Chondrocyte (in vitro differentiated cells): Measurements from ENCODE around the gene RERE. TPM values are rescaled to one million over a fixed set of nuclear protein-coding genes. Genes with fewer than 3 reads are reported as not detected.

Source experiments
- DNase-seq: peaks from one replicate; pipeline ENCODE4 v3.0.0; 2021; ENCODE audit warnings: mixed read lengths, low spot score
- H3K27ac Mint-ChIP-seq: one replicate; pipeline ENCODE4 v1.8.0; 2021; ENCODE audit warnings: mild to moderate bottlenecking, moderate library complexity, mixed read lengths; ENCODE audit not compliant: unreplicated experiment
- H3K27me3 Mint-ChIP-seq: 2 replicates; pipeline ENCODE4 v1.8.0; 2021; ENCODE audit warnings: low read depth, mixed read lengths
- H3K36me3 Mint-ChIP-seq: 2 replicates; pipeline ENCODE4 v1.8.0; 2021; ENCODE audit warnings: low read depth, mixed read lengths
- H3K4me1 Mint-ChIP-seq: 2 replicates; pipeline ENCODE4 v1.8.0; 2021; ENCODE audit warnings: low read depth, mild to moderate bottlenecking, mixed read lengths
- H3K4me3 Mint-ChIP-seq: one replicate; pipeline ENCODE4 v1.8.0; 2021; ENCODE audit warnings: mild to moderate bottlenecking, moderate library complexity, mixed read lengths; ENCODE audit not compliant: unreplicated experiment
- H3K9me3 Mint-ChIP-seq: 2 replicates; pipeline ENCODE4 v1.8.0; 2021; ENCODE audit warnings: low read depth, mixed read lengths
- CTCF ChIP-seq: fragments of 200-600 bp; sonication (generic); IDR thresholded peaks from 2 replicates; pipeline ENCODE4 v1.5.0; 2021; ENCODE audit warnings: antibody characterized with exemption, mild to moderate bottlenecking, moderate library complexity
- total RNA-seq: library from RNA; stranded (reverse); gene quantifications from 3 replicates; pipeline ENCODE4 v1.2.1, GENCODE V29; 2021

Gene RERE
- total RNA-seq, 1 donor from 2014 or later = 64.9 TPM

GRCh38 chr1:8314346-8315280, 502.8 kb downstream of the RERE start:
- DNase-seq = no peak

GRCh38 chr1:8313231-8313630, 504.2 kb downstream of the RERE start:
- Mint-ChIP-seq H3K4me3 (no peak overlapping the region), H3K9me3 (peaks cover 10% of the 10 kb centered on the region), H3K36me3 (no peaks in the 10 kb centered on the region), H3K27ac (no peak overlapping the region), H3K4me1 (peaks cover 23% of the 10 kb centered on the region), H3K27me3 (no peaks in the 10 kb centered on the region)
- no peak for DNase-seq
- TF ChIP-seq CTCF = no peak

More at GRCh38 chr1:8314346-8315280, 502.8 kb downstream of the RERE start:
- Mint-ChIP-seq H3K27ac (peak overlapping the region; percentile 8), H3K4me3 (no peak overlapping the region), H3K9me3 (peaks cover 10% of the 10 kb centered on the region), H3K36me3 (no peaks in the 10 kb centered on the region), H3K4me1 (peaks cover 28% of the 10 kb centered on the region), H3K27me3 (no peaks in the 10 kb centered on the region)
- peak; percentile 95 for TF ChIP-seq CTCF

- no peak for DNase-seq
- peaks cover 21% of the 10 kb centered on the region for H3K4me1 Mint-ChIP-seq
- H3K9me3 Mint-ChIP-seq = peaks cover 10% of the 10 kb centered on the region
- no peak overlapping the region for H3K27ac Mint-ChIP-seq
- H3K27me3 Mint-ChIP-seq = no peaks in the 10 kb centered on the region
- no peaks in the 10 kb centered on the region for H3K36me3 Mint-ChIP-seq
- TF ChIP-seq CTCF = no peak
- no peak overlapping the region for H3K4me3 Mint-ChIP-seq
These were observed 504.9 kb downstream of the RERE start for GRCh38 chr1:8312235-8313218.

- Mint-ChIP-seq H3K9me3 (peaks cover 10% of the 10 kb centered on the region), H3K27me3 (no peaks in the 10 kb centered on the region), H3K4me1 (peaks cover 20% of the 10 kb centered on the region), H3K27ac (no peak overlapping the region), H3K36me3 (no peaks in the 10 kb centered on the region), H3K4me3 (no peak overlapping the region)
- DNase-seq = no peak
- TF ChIP-seq CTCF = no peak
These were observed 506.2 kb downstream of the RERE start for GRCh38 chr1:8311068-8311718.
